ENCODE results near the gene ARHGAP10.

ARHGAP10 gene

GRCh38 chr4:148041606-148042329 lies 309.9 kb downstream of the ARHGAP10 start:
- DNase-seq (ENCODE audit: low read depth): no peak

- no peak for DNase-seq (ENCODE audit: low read depth)
These were observed 312.4 kb downstream of the ARHGAP10 start for GRCh38 chr4:148044089-148044911.

GRCh38 chr4:148044912-148045352 lies 313.0 kb downstream of the ARHGAP10 start:
- DNase-seq (ENCODE audit: low read depth): no peak

GRCh38 chr4:148048598-148048997 lies 316.7 kb downstream of the ARHGAP10 start:
- DNase-seq (ENCODE audit: low read depth): no peak

- no peak for DNase-seq (ENCODE audit: low read depth)
These were observed 319.5 kb downstream of the ARHGAP10 start for GRCh38 chr4:148051403-148051802.

- no peak for DNase-seq (ENCODE audit: low read depth)
These were observed 320.6 kb downstream of the ARHGAP10 start for GRCh38 chr4:148052448-148052847.

- no peak for DNase-seq (ENCODE audit: low read depth)
These were observed 321.6 kb downstream of the ARHGAP10 start for GRCh38 chr4:148053298-148054003.

- DNase-seq (ENCODE audit: low read depth): no peak
These were observed 322.4 kb downstream of the ARHGAP10 start for GRCh38 chr4:148054275-148054674.

- no peak for DNase-seq (ENCODE audit: low read depth)
These were observed 324.0 kb downstream of the ARHGAP10 start for GRCh38 chr4:148055844-148056243.

GRCh38 chr4:148056879-148057278 lies 325.0 kb downstream of the ARHGAP10 start:
- DNase-seq (ENCODE audit: low read depth): peak; percentile 51

GRCh38 chr4:148057516-148057915 lies 325.6 kb downstream of the ARHGAP10 start:
- DNase-seq (ENCODE audit: low read depth): no peak

- DNase-seq (ENCODE audit: low read depth): no peak
These were observed 326.3 kb downstream of the ARHGAP10 start for GRCh38 chr4:148057984-148058859.

- DNase-seq (ENCODE audit: low read depth): no peak
These were observed 327.8 kb downstream of the ARHGAP10 start for GRCh38 chr4:148059617-148060180.

GRCh38 chr4:148060264-148061140 lies 328.6 kb downstream of the ARHGAP10 start:
- DNase-seq (ENCODE audit: low read depth): no peak

GRCh38 chr4:148061141-148061481 lies 329.2 kb downstream of the ARHGAP10 start:
- DNase-seq (ENCODE audit: low read depth): no peak

GRCh38 chr4:148061795-148062194 lies 329.9 kb downstream of the ARHGAP10 start:
- DNase-seq (ENCODE audit: low read depth): no peak

GRCh38 chr4:148062301-148062950 lies 330.5 kb downstream of the ARHGAP10 start:
- no peak for DNase-seq (ENCODE audit: low read depth)

- no peak for DNase-seq (ENCODE audit: low read depth)
These were observed 332.6 kb downstream of the ARHGAP10 start for GRCh38 chr4:148064451-148064850.

GRCh38 chr4:148065075-148065474 lies 333.2 kb downstream of the ARHGAP10 start:
- DNase-seq (ENCODE audit: low read depth): peak; percentile 47

Measured in non-pigmented ciliary epithelial cell (primary cell).